HG03097 (cell line): ENCODE results near the gene TNRC18.
"Not testable (repeated sequence)": the region's sequence is repeated elsewhere in the genome, so short reads cannot be mapped to it uniquely, and the experiment has no call there.

ENCODE experiments used
- ATAC-seq: cut with Tn5 transposase; IDR thresholded peaks from one replicate; pipeline ENCODE4 v1.9.1; 2021; ENCODE audit not compliant: unreplicated experiment, low FRiP score

TNRC18 gene

DNA sequence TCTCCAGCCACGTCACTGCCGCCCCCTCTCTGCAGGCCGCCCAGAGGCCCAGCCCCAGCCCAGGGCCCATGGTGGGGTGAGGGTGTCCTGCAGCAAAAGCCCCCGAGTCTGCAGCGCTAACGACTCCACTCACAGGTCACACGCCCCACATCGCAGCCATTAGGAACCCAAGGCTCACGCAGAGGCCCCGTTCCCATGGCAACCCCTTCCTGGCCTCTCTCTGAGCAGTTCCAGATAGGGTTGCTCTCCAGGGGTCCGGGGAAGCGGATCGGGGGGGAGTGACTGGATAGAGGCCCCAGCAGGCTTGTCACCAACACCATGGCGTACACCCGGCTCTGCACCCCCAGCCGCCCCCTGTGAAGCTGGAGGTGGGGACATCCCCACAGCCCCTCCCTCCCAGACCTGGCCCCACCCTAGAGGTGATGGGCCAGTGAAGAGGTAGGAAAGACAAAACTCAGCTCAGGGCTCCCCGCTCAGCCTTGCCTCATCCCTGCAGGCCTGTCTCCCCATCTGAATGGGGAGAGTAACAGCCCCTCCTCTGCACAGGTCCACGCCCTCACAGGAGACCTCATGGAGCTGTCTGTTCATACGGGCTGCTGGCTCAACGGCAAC is 41.2 kb downstream of the TNRC18 start:
- ATAC-seq = no peak

DNA sequence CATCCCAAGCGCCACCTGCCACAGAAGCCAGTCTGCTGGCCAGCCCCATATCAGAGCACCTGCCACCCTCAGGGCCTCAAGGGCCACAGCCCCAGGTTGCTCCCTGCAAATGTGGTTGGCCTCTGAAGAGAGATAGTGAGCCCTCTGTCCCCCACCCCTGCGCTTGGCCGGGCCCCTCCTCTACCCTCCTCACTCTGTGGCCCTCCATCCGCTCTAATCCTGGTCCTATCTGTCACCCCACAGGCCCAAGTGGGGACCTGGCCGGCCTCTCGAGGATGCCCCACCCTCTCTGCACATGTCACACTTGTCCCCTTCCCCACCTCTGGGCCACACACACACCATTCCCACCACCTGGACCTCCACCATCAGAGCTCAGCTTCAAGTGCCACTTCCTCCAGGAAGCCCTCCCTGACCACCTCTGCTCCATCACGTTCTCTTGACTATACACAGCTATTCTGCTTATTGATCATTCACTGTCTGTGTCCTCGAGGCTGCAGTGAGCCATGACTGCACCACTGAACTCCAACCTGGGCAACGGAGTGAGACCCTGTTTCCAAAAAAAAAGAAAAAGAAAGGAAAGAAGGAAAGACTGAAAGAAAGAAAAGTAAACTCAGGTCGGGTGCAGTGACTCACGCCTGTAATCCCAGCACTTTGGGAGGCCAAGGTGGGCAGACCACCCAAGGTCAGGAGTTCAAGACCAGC is 42.4 kb downstream of the TNRC18 start:
- ATAC-seq = no peak

DNA sequence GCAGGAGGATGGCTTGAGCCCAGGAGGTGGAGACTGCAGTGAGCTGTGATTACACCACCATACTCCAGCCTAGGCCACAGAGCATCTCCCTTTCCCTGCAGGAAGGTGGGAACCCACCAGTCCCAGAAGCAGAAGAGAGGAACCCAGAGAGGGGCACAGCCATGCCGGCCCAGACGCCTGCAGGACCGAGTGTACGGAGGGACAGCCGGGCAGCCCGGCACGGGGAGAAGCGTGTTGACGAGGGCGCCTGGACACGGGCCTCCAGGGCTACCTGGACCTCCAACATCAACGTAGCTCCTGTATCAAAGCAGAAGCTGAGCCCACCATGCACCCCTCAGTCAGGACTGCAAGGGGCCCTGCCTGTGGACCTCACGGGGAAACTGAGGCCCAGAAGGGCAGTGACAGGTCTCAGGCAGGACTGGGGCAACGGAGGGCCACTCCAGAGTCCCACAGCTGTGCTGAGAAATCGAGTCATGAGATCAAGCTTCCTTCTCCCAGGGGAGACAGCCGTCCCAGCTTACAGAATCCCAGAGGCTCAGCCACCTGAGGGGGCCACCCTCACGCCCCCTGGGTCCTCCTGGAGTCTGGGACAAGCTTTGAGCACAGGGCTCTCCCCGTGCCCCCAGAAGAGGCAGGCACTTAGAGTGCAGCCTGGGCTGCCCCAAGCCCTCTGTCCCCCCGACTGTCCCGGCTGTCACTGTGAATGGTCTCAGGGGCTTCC is 43.1 kb downstream of the TNRC18 start:
- no peak for ATAC-seq

DNA sequence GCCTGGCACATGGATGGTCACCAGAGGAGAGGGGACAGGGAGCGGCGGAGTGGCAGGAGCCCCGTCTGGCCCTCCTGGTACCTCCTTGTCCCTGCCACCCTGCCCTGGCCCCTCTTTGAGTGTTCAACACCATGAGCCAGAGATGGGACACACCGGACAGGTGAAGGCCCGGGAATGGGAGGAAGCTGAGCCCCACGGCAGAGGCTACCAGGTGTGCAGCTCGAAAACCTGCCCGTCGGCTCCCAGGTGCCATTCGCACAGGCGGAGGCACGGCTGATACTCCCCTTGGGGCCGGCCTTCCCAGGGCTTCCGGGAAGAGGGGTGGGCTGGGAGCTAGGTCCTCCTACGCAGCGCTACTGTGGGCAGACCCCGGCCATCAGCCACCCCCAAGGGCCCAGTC is 44.1 kb downstream of the TNRC18 start:
- ATAC-seq = no peak

DNA sequence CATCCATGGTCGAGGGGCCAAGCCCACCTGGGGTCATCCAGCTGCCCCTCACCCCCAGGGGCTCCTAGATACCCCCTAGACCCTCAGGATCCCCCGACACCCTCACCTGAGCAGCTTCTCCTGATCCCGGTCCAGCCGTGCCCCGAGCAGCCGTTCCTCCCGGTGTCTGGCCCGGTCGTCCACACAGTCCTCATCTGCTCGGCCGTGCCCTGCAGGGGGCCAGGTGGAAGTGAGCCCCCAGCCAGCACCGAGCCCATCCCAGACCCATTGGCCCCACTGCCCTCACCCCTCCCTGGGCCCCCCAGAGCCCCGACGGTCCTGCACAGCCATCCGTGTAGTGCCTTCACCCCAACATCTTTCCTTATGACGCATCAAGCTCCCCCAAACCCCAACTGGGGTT is 45.8 kb downstream of the TNRC18 start:
- no peak for ATAC-seq

DNA sequence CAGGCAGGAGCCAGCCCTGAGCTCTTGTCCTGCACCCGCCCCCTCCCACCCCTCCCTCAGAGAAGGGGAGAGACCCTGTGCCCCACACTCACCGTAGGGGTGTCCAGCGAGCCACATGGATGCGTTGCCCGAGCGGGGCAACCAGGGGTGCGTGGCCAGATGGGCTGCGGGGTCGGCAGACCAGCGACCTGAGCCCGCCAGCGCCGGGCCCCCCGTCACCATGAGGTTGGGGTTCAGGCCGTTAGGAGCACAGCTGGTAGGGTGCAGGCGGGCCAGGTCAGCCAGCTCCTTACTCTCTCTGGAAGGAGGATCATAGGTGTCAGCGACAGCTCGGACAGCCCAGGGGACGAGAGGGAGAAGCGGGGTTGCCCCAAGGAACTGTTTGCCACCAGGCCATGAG is 46.4 kb downstream of the TNRC18 start:
- ATAC-seq = no peak

DNA sequence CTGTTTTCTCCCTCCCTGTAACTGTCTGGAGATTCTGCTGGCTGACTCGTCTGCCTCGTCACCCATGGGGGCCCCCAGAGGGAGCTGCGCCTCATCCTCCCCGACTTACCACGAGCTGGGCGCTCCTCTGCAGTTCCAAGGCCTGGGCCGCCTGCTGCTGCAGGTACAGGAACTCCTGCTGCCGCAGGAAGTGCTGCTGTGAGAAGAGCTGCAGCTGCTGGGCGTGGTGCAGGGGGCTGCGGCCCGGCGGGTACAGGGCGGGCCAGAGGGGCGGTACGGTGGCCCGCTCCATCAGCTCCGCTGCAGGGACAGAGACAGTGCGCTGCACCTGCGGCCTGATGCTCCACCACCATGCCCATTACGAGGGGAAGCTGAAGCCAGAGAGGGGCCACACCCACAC is 47.7 kb downstream of the TNRC18 start:
- no peak for ATAC-seq

DNA sequence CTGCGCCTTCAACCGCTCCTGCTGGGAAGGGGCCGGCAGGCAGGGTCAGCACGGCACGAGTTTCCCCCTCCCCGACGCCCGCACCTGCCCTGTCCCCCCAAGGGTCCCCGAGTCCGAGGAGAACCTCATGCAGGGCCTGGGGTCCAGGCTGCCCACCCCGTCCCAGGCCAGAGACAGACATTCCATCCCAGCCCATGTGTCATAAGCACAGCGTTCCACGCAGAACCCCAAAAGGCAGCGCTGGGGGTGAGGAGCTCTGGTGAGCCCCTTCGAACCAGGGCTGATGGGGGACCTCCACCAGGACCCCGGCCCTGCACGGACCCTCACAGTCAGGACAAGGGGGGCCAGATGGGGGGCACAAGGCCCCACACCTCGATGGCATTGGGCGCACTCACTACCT is 49.2 kb downstream of the TNRC18 start:
- no peak for ATAC-seq

DNA sequence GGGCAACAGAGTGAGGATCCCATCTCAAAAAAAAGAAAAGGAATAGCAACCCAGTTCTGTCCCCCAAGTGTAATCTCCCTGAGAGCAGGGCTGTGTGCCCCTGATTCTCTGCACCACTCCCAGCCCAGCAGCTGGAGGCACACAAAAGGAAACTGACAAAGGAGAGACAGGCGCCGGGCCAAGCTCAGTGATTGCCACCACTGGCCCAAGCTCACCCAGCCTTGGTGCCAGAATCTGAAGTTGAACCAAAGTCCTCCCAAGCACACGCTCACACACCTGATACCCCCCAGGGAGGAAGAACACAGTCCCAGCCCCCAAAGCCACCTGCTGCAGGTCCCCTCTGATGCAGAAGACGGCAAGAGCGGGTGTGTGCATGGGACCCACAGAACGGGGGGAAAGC is 50.3 kb downstream of the TNRC18 start:
- ATAC-seq = no peak

DNA sequence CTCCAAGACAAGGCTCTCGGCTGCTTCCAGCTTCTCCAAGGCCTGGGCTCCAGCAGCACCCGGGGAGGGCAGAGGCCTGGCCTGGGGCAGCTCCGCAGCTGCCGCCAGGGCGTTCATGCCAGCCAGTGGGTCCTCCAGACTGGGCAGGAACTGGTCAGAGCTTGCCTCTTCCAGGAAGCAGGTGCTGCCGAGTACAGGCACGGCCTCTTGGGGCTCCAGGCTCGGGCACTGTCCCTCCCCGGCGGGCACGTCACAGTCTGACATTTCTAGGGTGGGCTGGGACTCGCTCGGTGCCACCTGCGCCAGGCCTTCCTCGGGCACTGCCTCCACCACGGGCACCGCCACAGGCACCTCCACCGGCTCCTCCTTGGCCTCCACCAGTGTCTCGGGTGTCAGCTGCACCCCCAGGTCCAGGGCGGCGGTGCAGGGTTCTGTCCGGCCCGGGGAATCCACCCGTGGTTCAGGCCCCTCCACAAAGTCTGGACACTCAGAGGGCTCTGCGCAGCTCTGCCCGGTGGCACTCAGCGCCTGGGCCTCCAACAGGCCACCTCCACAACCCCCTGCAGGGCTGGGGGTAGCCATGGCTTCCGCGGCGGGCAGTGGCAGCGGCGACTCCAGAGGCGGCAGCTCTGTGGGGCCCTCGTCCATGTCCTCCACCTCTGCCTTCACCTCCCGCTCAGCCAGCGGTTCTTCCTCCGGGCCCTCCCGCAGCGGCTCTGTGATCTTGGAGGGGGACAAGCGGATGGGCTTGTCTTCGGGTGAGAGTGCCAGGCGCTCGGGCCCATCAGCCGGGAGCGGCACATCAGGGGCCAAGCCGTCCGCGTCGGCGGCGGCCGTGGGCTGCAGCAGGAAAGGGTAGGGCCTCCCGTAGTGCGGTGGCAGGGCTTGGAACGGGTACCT is 52.9 kb downstream of the TNRC18 start:
- no peak for ATAC-seq

DNA sequence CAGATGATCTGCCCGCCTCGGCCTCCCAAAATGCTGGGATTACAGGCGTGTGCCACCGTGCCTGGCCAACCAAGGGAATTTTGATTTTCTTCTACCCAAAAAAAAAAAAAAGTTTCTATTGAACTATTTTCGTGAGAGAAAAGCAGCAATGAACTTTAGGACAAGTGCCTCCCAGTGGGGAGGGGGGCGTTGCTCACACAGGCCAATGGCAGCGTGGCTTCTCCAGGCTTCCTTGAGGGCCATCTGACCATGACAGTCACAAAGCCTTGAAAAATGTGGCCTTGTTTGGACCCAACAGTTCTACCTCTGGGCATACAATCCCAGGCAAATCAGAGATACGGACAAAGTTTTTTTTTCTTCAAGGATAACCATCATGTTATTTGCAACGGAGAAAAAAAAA is 56.0 kb downstream of the TNRC18 start:
- ATAC-seq = no peak

DNA sequence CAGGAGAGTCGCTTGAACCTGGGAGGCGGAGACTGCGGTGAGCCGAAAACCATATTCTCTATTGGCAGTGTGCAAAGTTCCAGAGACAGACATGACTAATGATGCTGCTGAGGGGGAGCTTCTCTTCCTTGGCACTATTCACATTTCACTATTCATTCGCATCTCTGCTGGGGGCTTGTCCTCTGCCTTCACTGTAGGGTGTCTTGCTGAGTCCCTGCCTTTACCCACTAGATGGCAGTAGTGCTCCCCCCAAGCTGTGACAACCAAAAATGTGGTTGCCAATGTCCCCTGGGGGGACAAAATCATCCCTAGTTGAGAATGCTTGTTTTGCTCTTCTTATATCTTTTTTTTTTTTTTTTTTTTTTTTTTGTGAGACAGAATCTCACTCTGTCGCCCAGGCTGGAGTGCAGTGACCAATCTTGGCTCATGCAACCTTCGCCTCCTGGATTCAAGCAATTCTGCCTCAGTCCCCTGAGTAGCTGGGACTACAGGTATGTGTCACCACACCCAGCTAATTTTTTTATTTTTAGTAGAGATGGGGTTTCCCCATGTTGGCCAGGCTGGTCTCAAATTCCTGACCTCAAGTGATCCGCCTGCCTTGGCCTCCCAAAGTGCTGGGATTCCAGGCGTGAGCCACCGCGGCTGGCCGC is 57.5 kb downstream of the TNRC18 start:
- ATAC-seq = peak; percentile 49

DNA sequence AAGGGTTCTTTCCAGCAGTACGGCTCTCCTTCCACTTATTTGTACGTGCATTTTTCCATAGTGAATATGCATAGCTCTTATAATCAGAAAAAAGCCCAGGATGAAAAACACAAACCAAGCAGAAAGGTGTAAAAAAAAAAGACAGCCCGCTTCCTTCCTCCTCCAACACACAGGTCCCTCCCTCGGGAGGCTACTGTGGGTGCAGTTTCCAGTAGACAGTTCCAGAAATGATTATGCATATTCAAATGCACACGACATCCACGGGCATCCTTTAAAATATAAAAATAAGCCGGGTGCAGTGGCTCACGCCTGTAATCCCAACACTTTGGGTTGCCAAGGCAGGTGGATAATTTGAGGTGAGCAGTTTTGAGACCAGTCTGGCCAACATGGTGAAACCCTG is 59.9 kb downstream of the TNRC18 start:
- no peak for ATAC-seq

DNA sequence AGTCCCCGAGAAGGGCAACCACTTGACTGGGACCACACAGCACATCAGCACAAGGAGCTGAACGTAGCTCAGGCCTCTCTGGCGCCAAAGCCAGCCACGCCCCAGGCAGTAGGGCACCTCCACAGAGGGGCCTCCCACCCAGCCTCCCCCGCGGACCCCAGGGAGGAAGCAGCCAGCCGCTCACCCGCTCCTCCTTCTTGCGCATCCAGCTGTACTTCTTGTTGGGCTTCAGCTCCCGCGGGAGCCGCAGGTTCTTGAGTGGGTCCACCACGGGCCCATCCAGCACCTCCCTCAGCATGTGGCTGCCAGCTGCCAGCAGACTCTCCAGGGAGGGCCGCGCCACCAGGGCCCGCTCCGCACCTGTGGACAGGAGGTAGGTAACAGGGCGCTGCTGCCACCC is 61.2 kb downstream of the TNRC18 start:
- ATAC-seq = no peak

DNA sequence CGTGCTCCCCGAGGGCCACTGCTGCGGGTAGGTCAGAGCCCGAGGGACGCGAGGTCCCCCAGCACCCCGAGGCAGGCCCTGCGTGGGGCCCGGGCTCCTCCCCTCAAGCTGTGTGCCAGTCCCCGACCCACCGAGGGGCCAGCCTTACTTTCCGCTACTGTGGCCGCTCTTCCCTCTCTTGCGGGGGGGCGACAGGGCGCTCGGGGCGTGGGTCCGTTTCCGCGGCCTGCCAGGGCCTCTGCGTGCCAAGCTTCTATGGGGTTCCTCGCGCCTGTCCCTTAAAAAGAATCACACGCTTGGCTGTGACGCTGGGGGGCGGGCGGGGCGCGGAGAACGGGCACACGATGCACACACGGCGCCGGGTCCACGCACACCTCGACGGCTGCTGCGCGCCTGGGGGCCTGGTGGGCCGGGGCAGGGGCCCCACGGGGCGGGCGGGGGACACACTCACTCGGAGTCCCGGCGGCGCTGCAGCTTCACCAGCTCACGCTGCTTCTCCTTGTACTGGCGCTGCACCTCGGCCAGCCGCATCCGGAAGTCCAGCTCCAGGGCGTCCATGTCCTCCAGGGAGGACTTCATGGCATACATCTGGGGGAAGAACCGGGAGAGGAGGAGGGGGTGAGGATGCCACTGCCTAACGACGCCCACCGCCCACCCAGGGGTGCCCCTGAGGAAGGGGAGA is 62.0 kb downstream of the TNRC18 start:
- no peak for ATAC-seq

DNA sequence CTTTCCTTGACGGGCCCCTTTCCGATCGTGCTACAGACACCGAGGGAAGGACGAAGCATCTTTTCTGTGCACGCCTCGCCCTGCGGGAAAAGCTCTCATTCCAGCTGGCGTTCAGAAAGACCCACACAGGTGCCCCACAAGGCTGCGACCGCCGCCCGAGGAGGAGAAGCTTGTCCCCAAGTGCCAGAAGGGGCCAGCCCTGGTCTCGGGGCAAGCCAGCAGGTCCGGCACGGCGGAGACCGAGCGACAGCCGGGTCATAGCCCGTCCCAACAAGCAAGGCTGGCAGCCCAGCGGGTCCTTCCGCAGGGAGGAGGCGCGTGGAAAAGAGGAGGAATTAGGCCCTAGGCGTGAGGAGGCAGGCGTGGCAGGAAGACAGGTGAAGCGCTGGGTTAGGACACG is 62.7 kb downstream of the TNRC18 start:
- no peak for ATAC-seq

DNA sequence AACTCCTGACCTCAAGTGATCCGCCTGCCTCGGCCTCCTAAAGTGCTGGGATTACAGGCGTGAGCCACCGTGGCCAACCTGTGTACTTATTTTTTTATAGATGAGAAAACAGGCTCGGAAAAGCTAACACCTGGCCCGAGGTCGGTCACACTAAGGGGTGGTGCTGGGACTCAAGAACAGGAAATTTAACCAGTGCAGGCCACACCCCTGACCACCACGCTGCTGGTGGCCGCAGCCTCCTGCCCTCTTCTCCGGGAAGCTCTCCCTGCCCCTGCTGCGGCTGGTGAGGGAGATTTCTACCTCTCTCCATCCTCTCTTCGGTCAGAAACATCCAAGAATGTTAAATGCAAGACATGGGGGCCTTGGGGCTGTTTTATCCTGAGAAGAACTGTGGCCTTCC is 63.2 kb downstream of the TNRC18 start:
- ATAC-seq = no peak

DNA sequence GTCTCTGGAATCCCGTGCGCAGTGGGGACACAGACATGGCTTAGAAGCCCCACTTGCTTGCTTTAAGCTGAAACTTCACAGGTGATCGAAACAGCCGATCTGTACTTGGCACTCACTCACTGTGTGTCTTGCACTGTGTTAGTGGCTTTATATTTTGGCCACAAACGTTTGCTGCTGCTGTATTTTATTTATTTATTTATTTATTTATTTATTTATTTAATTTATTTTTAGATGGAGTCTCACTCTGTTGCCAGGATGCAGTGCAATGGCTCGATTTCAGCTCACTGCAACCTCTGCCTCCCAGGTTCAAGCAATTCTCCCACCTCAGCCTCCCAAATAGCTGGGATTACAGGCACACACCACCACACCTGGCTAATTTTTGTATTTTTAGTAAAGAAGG is 63.6 kb downstream of the TNRC18 start:
- ATAC-seq = not testable (repeated sequence)

DNA sequence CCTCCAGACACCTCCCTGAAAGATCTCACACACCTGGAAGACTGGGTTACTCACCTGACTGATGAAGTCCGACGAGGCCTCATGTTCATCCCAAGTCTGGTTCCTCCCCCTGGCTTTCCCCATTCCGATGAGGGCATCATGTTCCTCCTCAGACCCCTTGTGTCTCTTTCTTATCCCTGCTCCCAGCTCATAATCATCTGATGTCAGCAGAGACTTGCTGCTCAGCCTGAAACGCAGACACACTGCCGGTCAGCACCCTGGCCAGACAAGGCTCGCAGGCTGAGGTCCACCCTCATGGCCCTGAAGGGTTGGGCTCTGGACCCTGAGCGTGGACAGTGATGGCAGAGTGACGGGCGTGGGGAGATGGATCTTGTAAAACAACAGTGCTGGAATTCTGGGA is 64.3 kb downstream of the TNRC18 start:
- ATAC-seq = no peak

DNA sequence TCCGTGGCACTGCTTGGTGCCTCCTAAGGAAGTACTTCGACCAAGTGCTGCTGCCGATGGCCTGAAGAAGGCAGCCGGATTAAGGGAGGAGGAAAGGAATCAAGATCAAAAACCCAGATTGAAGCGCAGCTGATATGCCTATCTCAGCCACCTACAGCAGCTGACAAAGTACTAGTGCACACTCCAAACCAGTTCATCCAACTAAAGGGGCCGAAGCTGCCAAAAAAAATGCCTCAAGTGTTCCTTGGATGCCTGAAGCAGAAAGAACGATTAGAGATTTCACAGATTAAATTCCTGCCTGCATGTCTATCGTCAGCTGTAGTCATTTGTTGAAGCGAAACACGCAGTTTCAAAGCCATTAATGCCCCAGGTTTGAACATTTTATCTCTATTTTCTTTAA is 65.7 kb downstream of the TNRC18 start:
- ATAC-seq = no peak
